Vagina (tissue), 2 donors: ENCODE data around the gene NTM. TPM values are rescaled to one million over a fixed set of nuclear protein-coding genes. Genes with fewer than 3 reads are reported as not detected.

Experiments used
- DNase-seq, 2 donors: peaks; one replicate each; pipeline ENCODE4 v3.0.0-alpha.2; 2017; ENCODE audit errors: extremely low spot score in 2 of 2
- H3K27ac ChIP-seq: fragments of 200-600 bp; sonication (generic); one replicate; pipeline ENCODE4 v1.5.1; 2019
- H3K27me3 ChIP-seq: fragments of 200-600 bp; sonication (generic); one replicate; pipeline ENCODE4 v1.5.1; 2019
- H3K36me3 ChIP-seq, 2 donors: fragments of 200-600 bp; sonication (generic); one replicate each; pipeline ENCODE4 v1.5.1; 2017 to 2019
- H3K4me1 ChIP-seq: fragments of 200-600 bp; sonication (generic); one replicate; pipeline ENCODE4 v1.5.1; 2019
- H3K4me3 ChIP-seq, 2 donors: fragments of 200-600 bp; sonication (generic); 1 replicate in 1 of 2; 2 replicates in 1 of 2; pipeline ENCODE4 v1.5.1; 2016 to 2019
- H3K9me3 ChIP-seq: fragments of 200-600 bp; sonication (generic); one replicate; pipeline ENCODE4 v1.5.1; 2019
- POLR2A ChIP-seq, 2 donors: fragments of 450-650 bp; IDR thresholded peaks; one replicate each; pipeline ENCODE4 v1.6.1; 2017; ENCODE audit warnings: antibody characterized with exemption in 2 of 2, mild to moderate bottlenecking in 2 of 2, moderate library complexity in 2 of 2
- POLR2AphosphoS5 ChIP-seq, 2 donors: sonication (generic); formaldehyde crosslinking; IDR thresholded peaks; one replicate each; pipeline ENCODE4 v1.9.0; 2017; ENCODE audit warnings: antibody characterized with exemption in 2 of 2, mild to moderate bottlenecking in 2 of 2, low read depth in 1 of 2; ENCODE audit not compliant: insufficient read depth in 1 of 2
- intact Hi-C: fragments of 100-400 bp; cut with DNase I; formaldehyde crosslinking; loops from one replicate; pipeline ENCODE4 v1.15.1; 2023
- total RNA-seq: library from RNA; depleted of rRNA; stranded (reverse); fragments of >200 nt; gene quantifications from one replicate; pipeline ENCODE4 v1.2.3, GENCODE V29; 2016
- TF ChIP-seq, protein P1 (sequence below), 3 experiments: fragments of 450-650 bp in 2 of 3; fragments of 200-600 bp in 1 of 3; sonication (generic) in 1 of 3; IDR thresholded peaks; one replicate each; pipeline ENCODE4 v1.5.1; 2017 to 2019; ENCODE audit warnings: antibody characterized with exemption in 3 of 3, mild to moderate bottlenecking in 2 of 3, moderate library complexity in 2 of 3

NTM gene
- total RNA-seq, 1 donor from 2014 or later = 4.2 TPM

- Histone ChIP-seq H3K27me3 (no peaks in the 10 kb centered on the region), H3K27ac (no peak overlapping the region), H3K9me3 (no peaks in the 10 kb centered on the region), H3K4me1 (no peaks in the 10 kb centered on the region), H3K36me3 (no peaks in the 10 kb centered on the region), H3K4me3 (no peak overlapping the region)
- no peak for TF ChIP-seq POLR2A (IDR thresholded peaks at IDR 0.05)
- no peak for TF ChIP-seq POLR2AphosphoS5 (IDR thresholded peaks at IDR 0.05; ENCODE audit: insufficient read depth in 1 of 2, low read depth in 1 of 2)
- TF ChIP-seq, protein P1, sequence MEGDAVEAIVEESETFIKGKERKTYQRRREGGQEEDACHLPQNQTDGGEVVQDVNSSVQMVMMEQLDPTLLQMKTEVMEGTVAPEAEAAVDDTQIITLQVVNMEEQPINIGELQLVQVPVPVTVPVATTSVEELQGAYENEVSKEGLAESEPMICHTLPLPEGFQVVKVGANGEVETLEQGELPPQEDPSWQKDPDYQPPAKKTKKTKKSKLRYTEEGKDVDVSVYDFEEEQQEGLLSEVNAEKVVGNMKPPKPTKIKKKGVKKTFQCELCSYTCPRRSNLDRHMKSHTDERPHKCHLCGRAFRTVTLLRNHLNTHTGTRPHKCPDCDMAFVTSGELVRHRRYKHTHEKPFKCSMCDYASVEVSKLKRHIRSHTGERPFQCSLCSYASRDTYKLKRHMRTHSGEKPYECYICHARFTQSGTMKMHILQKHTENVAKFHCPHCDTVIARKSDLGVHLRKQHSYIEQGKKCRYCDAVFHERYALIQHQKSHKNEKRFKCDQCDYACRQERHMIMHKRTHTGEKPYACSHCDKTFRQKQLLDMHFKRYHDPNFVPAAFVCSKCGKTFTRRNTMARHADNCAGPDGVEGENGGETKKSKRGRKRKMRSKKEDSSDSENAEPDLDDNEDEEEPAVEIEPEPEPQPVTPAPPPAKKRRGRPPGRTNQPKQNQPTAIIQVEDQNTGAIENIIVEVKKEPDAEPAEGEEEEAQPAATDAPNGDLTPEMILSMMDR (IDR thresholded peaks at IDR 0.05) = no peak
- DNase-seq = no peak
- intact Hi-C loops = no loop called here
Measured at GRCh38 chr11:131980199-131980598, 609.8 kb downstream of the NTM start.

DNA sequence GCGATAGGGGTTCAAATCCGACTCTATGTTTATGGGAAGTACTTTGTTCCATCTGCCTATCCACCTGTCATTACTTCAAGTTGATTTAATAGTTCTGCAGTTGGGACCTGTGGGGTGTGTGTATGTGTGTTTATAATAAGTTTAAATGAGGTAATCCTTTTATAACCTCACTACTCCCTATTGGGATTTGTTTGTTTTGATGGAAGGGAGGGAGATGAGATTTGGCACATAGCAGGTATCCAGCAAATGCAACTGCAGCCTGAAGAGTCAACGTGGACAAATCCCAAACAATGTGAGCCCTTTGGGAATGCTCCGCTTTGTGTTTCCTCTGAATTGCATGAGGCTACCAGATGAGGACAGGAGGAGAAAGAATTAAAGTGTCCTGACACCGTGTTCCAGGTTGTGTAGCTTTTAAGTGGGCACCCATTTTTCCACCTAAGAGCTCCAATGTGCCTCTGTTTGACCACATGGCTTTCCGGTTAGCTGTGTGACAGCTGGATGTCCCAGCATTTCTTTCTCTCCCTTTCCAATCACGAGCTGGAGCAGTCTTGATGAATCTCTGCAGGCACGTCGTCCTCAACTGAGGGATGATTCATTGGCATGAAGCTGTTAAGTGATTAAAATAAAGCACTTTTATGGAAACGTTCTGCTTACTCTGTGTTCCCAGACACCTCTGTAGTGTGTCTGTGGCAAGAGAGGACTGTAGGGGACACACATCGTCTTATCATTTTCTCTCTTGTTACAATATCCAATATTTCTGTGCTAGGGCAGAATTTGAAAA is 610.7 kb downstream of the NTM start:
- no peaks in the 10 kb centered on the region for H3K27me3 ChIP-seq
- intact Hi-C loops = no loop called here
- DNase-seq = no peak

DNA sequence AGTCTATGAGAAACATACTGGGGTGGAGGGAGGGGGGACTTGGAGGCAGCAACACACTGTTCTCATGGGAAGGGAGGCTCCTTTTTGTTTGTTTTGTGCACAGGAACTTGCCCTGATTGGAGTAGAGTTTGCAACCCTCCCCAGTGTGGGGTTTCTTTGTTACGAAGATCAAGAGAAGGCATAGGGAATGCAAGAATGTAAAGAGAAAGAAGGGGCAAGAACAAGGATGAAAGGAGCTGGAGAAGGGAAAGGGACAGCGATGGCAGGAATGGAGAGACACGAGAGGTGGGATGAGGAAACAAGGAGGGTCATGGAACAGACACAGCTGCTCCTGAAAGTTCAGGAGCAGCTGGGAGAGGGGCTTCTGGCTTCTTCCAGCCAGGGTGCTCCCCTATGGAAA is 611.7 kb downstream of the NTM start:
- Histone ChIP-seq H3K4me1 (no peaks in the 10 kb centered on the region), H3K27me3 (no peaks in the 10 kb centered on the region), H3K36me3 (no peaks in the 10 kb centered on the region), H3K9me3 (no peaks in the 10 kb centered on the region), H3K4me3 (no peak overlapping the region), H3K27ac (no peak overlapping the region)
- DNase-seq = no peak
- intact Hi-C loops = no loop called here
- TF ChIP-seq POLR2AphosphoS5 (IDR thresholded peaks at IDR 0.05; ENCODE audit: insufficient read depth in 1 of 2, low read depth in 1 of 2) = no peak

More for the DNA sequence above, 610.7 kb downstream of the NTM start:
- no peaks in the 10 kb centered on the region for H3K4me1 ChIP-seq
- no peak overlapping the region for H3K27ac ChIP-seq
- TF ChIP-seq POLR2A (IDR thresholded peaks at IDR 0.05) = no peak
- TF ChIP-seq, protein P1 (IDR thresholded peaks at IDR 0.05) = no peak
- TF ChIP-seq POLR2AphosphoS5 (IDR thresholded peaks at IDR 0.05; ENCODE audit: insufficient read depth in 1 of 2, low read depth in 1 of 2) = no peak
- no peaks in the 10 kb centered on the region for H3K36me3 ChIP-seq
- H3K4me3 ChIP-seq = no peak overlapping the region
- H3K9me3 ChIP-seq = no peaks in the 10 kb centered on the region

DNA sequence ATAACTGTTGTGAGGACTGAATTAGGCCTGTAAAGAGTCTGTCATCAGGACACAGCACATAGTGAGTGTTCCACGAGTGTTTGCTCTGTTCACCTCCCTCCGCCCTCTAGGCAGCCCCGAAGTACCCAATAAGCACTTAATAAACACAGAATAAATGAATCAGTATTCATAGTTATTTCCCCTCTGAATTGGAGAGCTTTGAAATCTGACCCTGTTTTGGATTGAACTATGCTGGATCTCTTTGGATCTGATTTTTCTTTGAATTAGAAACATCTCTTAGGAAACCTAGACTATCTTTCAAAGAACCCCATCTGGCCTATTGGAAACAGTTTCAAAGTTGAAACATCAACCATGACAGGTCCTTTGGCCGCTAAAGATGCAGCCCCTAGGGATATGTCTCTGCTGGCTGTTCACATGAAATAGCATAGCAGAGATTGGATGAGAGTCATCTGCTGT is 615.5 kb downstream of the NTM start:
- TF ChIP-seq POLR2AphosphoS5 (IDR thresholded peaks at IDR 0.05; ENCODE audit: insufficient read depth in 1 of 2, low read depth in 1 of 2) (no peak), POLR2A (IDR thresholded peaks at IDR 0.05) (no peak)
- TF ChIP-seq, protein P1 (IDR thresholded peaks at IDR 0.05) = no peak
- DNase-seq = no peak
- Histone ChIP-seq H3K4me3 (no peak overlapping the region), H3K27me3 (no peaks in the 10 kb centered on the region), H3K36me3 (no peaks in the 10 kb centered on the region), H3K27ac (no peak overlapping the region), H3K9me3 (no peaks in the 10 kb centered on the region), H3K4me1 (no peaks in the 10 kb centered on the region)
- intact Hi-C loops = no loop called here

GRCh38 chr11:131987703-131988102 is 617.3 kb downstream of the NTM start:
- DNase-seq = no peak
- TF ChIP-seq, protein P1 (IDR thresholded peaks at IDR 0.05) = no peak
- no peak for TF ChIP-seq POLR2A (IDR thresholded peaks at IDR 0.05)
- no peak for TF ChIP-seq POLR2AphosphoS5 (IDR thresholded peaks at IDR 0.05; ENCODE audit: insufficient read depth in 1 of 2, low read depth in 1 of 2)

More at GRCh38 chr11:131987703-131988102, 617.3 kb downstream of the NTM start:
- intact Hi-C loops = no loop called here
- no peak overlapping the region for H3K4me3 ChIP-seq
- no peaks in the 10 kb centered on the region for H3K36me3 ChIP-seq
- H3K27me3 ChIP-seq = no peaks in the 10 kb centered on the region
- no peaks in the 10 kb centered on the region for H3K4me1 ChIP-seq
- no peak overlapping the region for H3K27ac ChIP-seq
- H3K9me3 ChIP-seq = no peaks in the 10 kb centered on the region
